HEK293 (cell line): ENCODE measurements around the gene GABBR2.

ENCODE experiments used
- CTCF ChIA-PET: fragments of 350-600 bp; formaldehyde crosslinking; extraction: SDS; loops from one replicate; lab custom pipeline; 2021; ENCODE audit warnings: antibody characterized with exemption; lab: Yijun Ruan, JAX
- POLR2A ChIA-PET: fragments of 300-600 bp; formaldehyde crosslinking; extraction: SDS; loops from one replicate; lab custom pipeline; 2020; ENCODE audit warnings: antibody characterized with exemption, inconsistent platforms; lab: Yijun Ruan, JAX
- H3K27ac ChIP-seq: fragments of 200-500 bp; sonication (Bioruptor generic); 2 replicates; pipeline ENCODE4 v1.5.1; 2014; ENCODE audit warnings: low read depth, low read length, control low read depth, inconsistent platforms; ENCODE audit errors: extremely low read depth
- H3K36me3 ChIP-seq, 2 experiments: fragments of 200-500 bp in 1 of 2; sonication (Bioruptor generic) in 1 of 2; 1 replicate in 1 of 2; 2 replicates in 1 of 2; pipeline ENCODE4 v1.5.1; 2014 to 2017; ENCODE audit warnings: inconsistent platforms in 2 of 2, low read length in 2 of 2; ENCODE audit not compliant: control insufficient read depth in 2 of 2, insufficient read depth in 1 of 2
- H3K4me1 ChIP-seq: fragments of 200-500 bp; sonication (Bioruptor generic); 2 replicates; pipeline ENCODE4 v1.5.1; 2014; ENCODE audit warnings: mild to moderate bottlenecking, low read length, inconsistent platforms; ENCODE audit not compliant: control insufficient read depth, insufficient read depth
- H3K4me3 ChIP-seq: 2 replicates; pipeline ENCODE4 v1.5.1; 2011; ENCODE audit warnings: low read depth, mild to moderate bottlenecking, control low read depth, low read length, moderate library complexity
- H3K9me3 ChIP-seq: fragments of 200-500 bp; sonication (Bioruptor generic); 2 replicates; pipeline ENCODE4 v1.5.1; 2014; ENCODE audit warnings: low read depth, low read length, inconsistent platforms; ENCODE audit not compliant: control insufficient read depth, insufficient read depth
- EGR2 ChIP-seq: fragments of 450-650 bp; formaldehyde crosslinking; IDR thresholded peaks from 2 replicates; pipeline ENCODE4 v1.5.1; 2016; ENCODE audit warnings: low read depth, missing biosample characterization, missing genetic modification characterization
- HOXD13 ChIP-seq: sonication (generic); formaldehyde crosslinking; IDR thresholded peaks from 2 replicates; pipeline ENCODE4 v1.8.0; 2022; ENCODE audit warnings: missing genetic modification reagents, borderline replicate concordance
- KLF1 ChIP-seq: fragments of 450-650 bp; formaldehyde crosslinking; IDR thresholded peaks from 2 replicates; pipeline ENCODE4 v1.5.1; 2016; ENCODE audit warnings: missing biosample characterization, missing genetic modification characterization
- KLF7 ChIP-seq: fragments of 450-650 bp; formaldehyde crosslinking; IDR thresholded peaks from 2 replicates; pipeline ENCODE4 v1.5.1; 2016; ENCODE audit warnings: missing biosample characterization, missing genetic modification characterization, borderline replicate concordance
- KLF9 ChIP-seq: fragments of 450-650 bp; formaldehyde crosslinking; IDR thresholded peaks from 2 replicates; pipeline ENCODE4 v1.5.1; 2016; ENCODE audit warnings: missing biosample characterization, missing genetic modification characterization, low read depth
- PBX3 ChIP-seq: sonication (generic); formaldehyde crosslinking; IDR thresholded peaks from 2 replicates; pipeline ENCODE4 v1.8.1; 2022; ENCODE audit warnings: mild to moderate bottlenecking, moderate library complexity, missing genetic modification reagents
- TCF7L2 ChIP-seq: IDR thresholded peaks from 2 replicates; pipeline ENCODE4 v1.6.1; 2011; ENCODE audit warnings: low read depth, mild to moderate bottlenecking, inconsistent platforms, low read length, moderate library complexity, borderline replicate concordance
- ZBTB20 ChIP-seq: fragments of 450-650 bp; formaldehyde crosslinking; IDR thresholded peaks from 2 replicates; pipeline ENCODE4 v1.5.1; 2016; ENCODE audit warnings: missing biosample characterization, missing genetic modification characterization
- ZBTB49 ChIP-seq: fragments of 450-650 bp; formaldehyde crosslinking; IDR thresholded peaks from 2 replicates; pipeline ENCODE4 v1.5.1; 2016; ENCODE audit warnings: missing biosample characterization, missing genetic modification characterization, low read depth
- ZFP3 ChIP-seq: fragments of 450-650 bp; formaldehyde crosslinking; IDR thresholded peaks from 2 replicates; pipeline ENCODE4 v1.5.1; 2016; ENCODE audit warnings: low read depth, missing biosample characterization, missing genetic modification characterization
- ZNF18 ChIP-seq: fragments of 450-650 bp; formaldehyde crosslinking; IDR thresholded peaks from 2 replicates; pipeline ENCODE4 v1.5.1; 2016; ENCODE audit warnings: missing biosample characterization, missing genetic modification characterization
- ZNF280C ChIP-seq: fragments of 450-650 bp; formaldehyde crosslinking; IDR thresholded peaks from 2 replicates; pipeline ENCODE4 v1.5.1; 2016; ENCODE audit warnings: missing biosample characterization, missing genetic modification characterization
- ZNF398 ChIP-seq: fragments of 450-650 bp; formaldehyde crosslinking; IDR thresholded peaks from 2 replicates; pipeline ENCODE4 v1.5.1; 2017; ENCODE audit warnings: missing biosample characterization, missing genetic modification characterization
- ZNF600 ChIP-seq: fragments of 450-650 bp; formaldehyde crosslinking; IDR thresholded peaks from 2 replicates; pipeline ENCODE4 v1.5.1; 2016; ENCODE audit warnings: missing biosample characterization, missing genetic modification characterization
- ZNF704 ChIP-seq: fragments of 450-650 bp; formaldehyde crosslinking; IDR thresholded peaks from 2 replicates; pipeline ENCODE4 v1.5.1; 2016; ENCODE audit warnings: missing biosample characterization, missing genetic modification characterization
- ZNF785 ChIP-seq: fragments of 450-650 bp; formaldehyde crosslinking; IDR thresholded peaks from 2 replicates; pipeline ENCODE4 v1.5.1; 2016; ENCODE audit warnings: missing biosample characterization, missing genetic modification characterization

The GABBR2 gene

GRCh38 chr9:98310752-98311392, 397.9 kb downstream of the GABBR2 start (continued):
- no peak for TF ChIP-seq ZNF600 (tag by site-specific recombination)
- TF ChIP-seq ZNF398 (tag by site-specific recombination) = no peak
- TF ChIP-seq KLF7 (tag by site-specific recombination) = no peak
- TF ChIP-seq ZNF785 = no peak
- no peak for TF ChIP-seq EGR2 (tag by site-specific recombination)
- no peak for TF ChIP-seq ZBTB20 (tag by site-specific recombination)
- TF ChIP-seq TCF7L2 = no peak

GRCh38 chr9:98306384-98307145, 402.2 kb downstream of the GABBR2 start:
- POLR2A ChIA-PET = no interaction called here
- TF ChIP-seq ZNF280C (tag by site-specific recombination) (no peak), TCF7L2 (no peak), KLF1 (tag by site-specific recombination) (no peak), ZFP3 (tag by site-specific recombination) (no peak), HOXD13 (no peak), ZNF18 (no peak), PBX3 (CRISPR knock-in tag) (no peak), ZBTB49 (tag by site-specific recombination) (no peak), ZNF704 (no peak), KLF9 (tag by site-specific recombination) (no peak)
- H3K4me1 ChIP-seq = no peaks in the 10 kb centered on the region

More at GRCh38 chr9:98306384-98307145, 402.2 kb downstream of the GABBR2 start:
- CTCF ChIA-PET = interaction anchor here (0.6 to 1.4 kb wide), 3 partner anchors 9 to 469 kb away, joined by 3 to 8 read pairs (median 3); no protein-coding TSS in a partner anchor
- no peak overlapping the region for H3K4me3 ChIP-seq
- H3K9me3 ChIP-seq = no peaks in the 10 kb centered on the region
- no peak overlapping the region for H3K27ac ChIP-seq
- no peaks in the 10 kb centered on the region for H3K36me3 ChIP-seq
